Spleen (tissue), 11 donors: ENCODE results near the gene SPIRE1. TPM values are rescaled to one million over a fixed set of nuclear protein-coding genes. Genes with fewer than 3 reads are reported as not detected.
"Not testable (repeated sequence)": the region's sequence is repeated elsewhere in the genome, so short reads cannot be mapped to it uniquely, and the experiment has no call there.

ENCODE experiments used
- DNase-seq: peaks from one replicate; pipeline ENCODE4 v3.0.0-alpha.2; 2020
- H3K27ac ChIP-seq, 8 donors: fragments of 200-600 bp; sonication (generic) in 7 of 8; 1 replicate in 4 of 8; 2 replicates in 4 of 8; pipeline versions ENCODE4 v1.5.0 to v1.8.0; 2016 to 2021; ENCODE audit warnings: inconsistent platforms in 4 of 8, mild to moderate bottlenecking in 4 of 8, moderate library complexity in 1 of 8
- H3K27me3 ChIP-seq, 7 donors: fragments of 200-600 bp; sonication (generic) in 6 of 7; replicated peaks in 1 of 7; 1 replicate in 4 of 7; 2 replicates in 3 of 7; pipeline versions ENCODE4 v1.5.0 to v1.8.0; 2016 to 2021; ENCODE audit warnings: inconsistent platforms in 3 of 7, mild to moderate bottlenecking in 1 of 7
- H3K36me3 ChIP-seq, 6 donors: fragments of 200-600 bp; sonication (generic) in 5 of 6; 1 replicate in 4 of 6; 2 replicates in 2 of 6; pipeline versions ENCODE4 v1.5.0 to v1.8.0; 2016 to 2021; ENCODE audit warnings: inconsistent platforms in 2 of 6
- H3K4me1 ChIP-seq, 6 donors: fragments of 200-600 bp; sonication (generic) in 5 of 6; 1 replicate in 3 of 6; 2 replicates in 3 of 6; pipeline versions ENCODE4 v1.5.0 to v1.8.0; 2016 to 2021; ENCODE audit warnings: inconsistent platforms in 3 of 6
- H3K4me3 ChIP-seq, 8 donors: fragments of 200-600 bp; sonication (generic) in 7 of 8; 1 replicate in 4 of 8; 2 replicates in 4 of 8; pipeline versions ENCODE4 v1.5.0 to v1.8.0; 2016 to 2021; ENCODE audit warnings: inconsistent platforms in 4 of 8, mild to moderate bottlenecking in 4 of 8, moderate library complexity in 2 of 8
- H3K9me3 ChIP-seq, 8 donors: fragments of 200-600 bp; sonication (generic) in 7 of 8; 1 replicate in 4 of 8; 2 replicates in 4 of 8; pipeline versions ENCODE4 v1.5.0 to v1.8.0; 2016 to 2021; ENCODE audit warnings: inconsistent platforms in 4 of 8
- POLR2A ChIP-seq, 3 donors: fragments of 450-650 bp; IDR thresholded peaks; one replicate each; pipeline ENCODE4 v1.5.1; 2017; ENCODE audit warnings: antibody characterized with exemption in 3 of 3, mild to moderate bottlenecking in 1 of 3
- POLR2AphosphoS5 ChIP-seq, 3 donors: sonication (generic); formaldehyde crosslinking; IDR thresholded peaks; one replicate each; pipeline ENCODE4 v1.5.1; 2017; ENCODE audit warnings: antibody characterized with exemption in 3 of 3
- WGBS, 5 donors: extraction: QIAGEN DNeasy Blood & Tissue Kit in 3 of 5; methylation state at CpG; one replicate each; pipeline versions ENCODE4 v1.1.5 to v1.1.7; 2013 to 2018; 5-methylcytosine and 5-hydroxymethylcytosine counted together
- intact Hi-C: fragments of 100-400 bp; cut with DNase I; formaldehyde crosslinking; loops from one replicate; pipeline ENCODE4 v1.15.0; 2023; ENCODE audit warnings: low total_unique reads
- polyA plus RNA-seq, 3 donors: library from polyadenylated mRNA; stranded (reverse); fragments of 200-250 nt; gene quantifications; one replicate each; pipeline ENCODE4 v1.2.1, GENCODE V29; 2013
- total RNA-seq, 7 donors: library from RNA; depleted of rRNA in 3 of 7; stranded (reverse); fragments of >200 nt in 3 of 7; fragmentation: NEBNext Ultra II Directional in 4 of 7; extraction: Animal tissue kit (Norgen Biotek cat#: 25700) in 4 of 7; gene quantifications; one replicate each; pipeline versions ENCODE4 v1.1.0 to v1.2.1, GENCODE V29; 2016 to 2021
- TF ChIP-seq, protein P1 (sequence below), 11 experiments: fragments of 200-600 bp in 7 of 11; fragments of 450-650 bp in 4 of 11; sonication (generic) in 4 of 11; IDR thresholded peaks in 8 of 11; conservative IDR thresholded peaks in 3 of 11; 1 replicate in 7 of 11; 2 replicates in 4 of 11; pipeline versions ENCODE4 v1.4.0 to v1.8.0; 2016 to 2021; ENCODE audit warnings: antibody characterized with exemption in 11 of 11, inconsistent platforms in 4 of 11, mild to moderate bottlenecking in 1 of 11
- donor health status: healthy with polysubstance abuse.
- donor health status: DM: no; HTN: no; CAD: no; lungs with moderate emphysema.
- donor health status: DM: no; HTN: no; CAD: no.
- donor health status: Bipolar disorder and iron deficiency.
- donor health status: healthy.
- donor health status: DM: no; HTN: no; CAD: no.
- donor health status: DM: yes; HTN: yes; CAD: no.

SPIRE1 gene
- total and polyA plus RNA-seq, 10 donors: 1.4 to 19.4 (median 11.1) TPM

DNA sequence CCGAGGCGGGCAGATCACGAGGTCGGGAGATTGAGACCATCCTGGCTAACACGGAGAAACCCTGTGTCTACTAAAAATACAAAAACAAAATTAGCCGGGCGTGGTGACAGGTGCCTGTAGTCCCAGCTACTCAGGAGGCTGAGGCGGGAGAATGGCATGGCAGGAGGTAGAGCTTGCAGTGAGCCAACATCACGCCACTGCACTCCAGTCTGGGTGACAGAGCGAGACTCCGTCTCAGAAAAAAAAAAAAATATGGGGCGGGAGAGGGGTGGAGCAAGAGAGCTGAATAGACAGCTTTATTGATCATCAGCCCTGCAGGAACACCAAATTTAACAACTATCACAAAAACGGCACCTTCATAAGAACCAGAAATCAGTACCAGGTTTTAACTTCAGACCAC, 106.4 kb downstream of the SPIRE1 start:
- DNase-seq, H3K36me3 ChIP-seq, H3K4me3 ChIP-seq, intact Hi-C loops, H3K27ac ChIP-seq, H3K27me3 ChIP-seq, H3K4me1 ChIP-seq: not testable (repeated sequence)
- peaks cover 0 to 19% (median 10%) of the 10 kb centered on the region in 8 donors for H3K9me3 ChIP-seq
- WGBS, 5 donors: 91 to 97% (median 92%) methylated on average over 13 of the region's 13 CpGs

GRCh38 chr18:12543697-12544096, 114.2 kb downstream of the SPIRE1 start:
- intact Hi-C loops: no loop called here
- H3K27me3 ChIP-seq: no peaks in the 10 kb centered on the region
- no peak for DNase-seq
- peaks cover 7 to 40% (median 35%) of the 10 kb centered on the region in 8 donors for H3K9me3 ChIP-seq
- H3K36me3 ChIP-seq: peaks cover 0 to 4% (median 0%) of the 10 kb centered on the region in 6 donors
- TF ChIP-seq POLR2A (IDR thresholded peaks at IDR 0.05) (no peak), POLR2AphosphoS5 (IDR thresholded peaks at IDR 0.05) (no peak)
- TF ChIP-seq, protein P1, sequence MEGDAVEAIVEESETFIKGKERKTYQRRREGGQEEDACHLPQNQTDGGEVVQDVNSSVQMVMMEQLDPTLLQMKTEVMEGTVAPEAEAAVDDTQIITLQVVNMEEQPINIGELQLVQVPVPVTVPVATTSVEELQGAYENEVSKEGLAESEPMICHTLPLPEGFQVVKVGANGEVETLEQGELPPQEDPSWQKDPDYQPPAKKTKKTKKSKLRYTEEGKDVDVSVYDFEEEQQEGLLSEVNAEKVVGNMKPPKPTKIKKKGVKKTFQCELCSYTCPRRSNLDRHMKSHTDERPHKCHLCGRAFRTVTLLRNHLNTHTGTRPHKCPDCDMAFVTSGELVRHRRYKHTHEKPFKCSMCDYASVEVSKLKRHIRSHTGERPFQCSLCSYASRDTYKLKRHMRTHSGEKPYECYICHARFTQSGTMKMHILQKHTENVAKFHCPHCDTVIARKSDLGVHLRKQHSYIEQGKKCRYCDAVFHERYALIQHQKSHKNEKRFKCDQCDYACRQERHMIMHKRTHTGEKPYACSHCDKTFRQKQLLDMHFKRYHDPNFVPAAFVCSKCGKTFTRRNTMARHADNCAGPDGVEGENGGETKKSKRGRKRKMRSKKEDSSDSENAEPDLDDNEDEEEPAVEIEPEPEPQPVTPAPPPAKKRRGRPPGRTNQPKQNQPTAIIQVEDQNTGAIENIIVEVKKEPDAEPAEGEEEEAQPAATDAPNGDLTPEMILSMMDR (IDR thresholded peaks at IDR 0.05 in 8 of 11, conservative IDR thresholded peaks at IDR 0.05 in 3 of 11): no peak
- 46 to 65% (median 55%) methylated on average over 3 of the region's 3 CpGs for WGBS, 5 donors
- H3K4me3 ChIP-seq: no peak overlapping the region
- no peak overlapping the region for H3K27ac ChIP-seq
- no peaks in the 10 kb centered on the region for H3K4me1 ChIP-seq

GRCh38 chr18:12540751-12541150, 117.2 kb downstream of the SPIRE1 start:
- 95 to 100% (median 98%) methylated on average over 2 of the region's 2 CpGs for WGBS, 5 donors
- H3K27ac ChIP-seq: no peak overlapping the region
- intact Hi-C loops: no loop called here
- H3K27me3 ChIP-seq: no peaks in the 10 kb centered on the region
- no peaks in the 10 kb centered on the region for H3K4me1 ChIP-seq
- no peak for TF ChIP-seq POLR2AphosphoS5 (IDR thresholded peaks at IDR 0.05)
- H3K36me3 ChIP-seq: peaks cover 0 to 4% (median 0%) of the 10 kb centered on the region in 6 donors
- no peak overlapping the region for H3K4me3 ChIP-seq
- no peak for DNase-seq
- peaks cover 7 to 40% (median 35%) of the 10 kb centered on the region in 8 donors for H3K9me3 ChIP-seq

DNA sequence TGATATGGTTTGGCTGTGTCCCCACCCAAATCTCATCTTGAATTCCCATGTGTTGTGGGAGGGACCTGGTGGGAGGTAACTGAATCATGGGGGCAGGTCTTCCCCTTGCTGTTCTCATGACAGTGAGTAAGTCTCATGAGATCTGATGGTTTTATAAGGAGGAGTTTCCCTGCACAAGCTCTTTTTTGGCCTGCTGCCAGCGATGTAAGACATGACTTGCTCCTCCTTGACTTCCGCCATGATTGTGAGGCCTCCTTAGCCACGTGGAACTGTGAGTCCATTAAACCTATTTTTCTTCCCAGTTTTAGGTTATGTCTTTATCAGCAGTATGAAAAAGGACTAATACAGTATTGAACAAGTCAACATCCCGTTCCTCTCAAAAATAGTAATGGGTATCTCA, 118.7 kb downstream of the SPIRE1 start:
- intact Hi-C loops, H3K27ac ChIP-seq, H3K27me3 ChIP-seq, H3K4me3 ChIP-seq, H3K36me3 ChIP-seq, H3K4me1 ChIP-seq, DNase-seq: not testable (repeated sequence)
- WGBS, 5 donors: 82 to 91% (median 89%) methylated on average over 4 of the region's 4 CpGs
- peaks cover 7 to 40% (median 35%) of the 10 kb centered on the region in 8 donors for H3K9me3 ChIP-seq

DNA sequence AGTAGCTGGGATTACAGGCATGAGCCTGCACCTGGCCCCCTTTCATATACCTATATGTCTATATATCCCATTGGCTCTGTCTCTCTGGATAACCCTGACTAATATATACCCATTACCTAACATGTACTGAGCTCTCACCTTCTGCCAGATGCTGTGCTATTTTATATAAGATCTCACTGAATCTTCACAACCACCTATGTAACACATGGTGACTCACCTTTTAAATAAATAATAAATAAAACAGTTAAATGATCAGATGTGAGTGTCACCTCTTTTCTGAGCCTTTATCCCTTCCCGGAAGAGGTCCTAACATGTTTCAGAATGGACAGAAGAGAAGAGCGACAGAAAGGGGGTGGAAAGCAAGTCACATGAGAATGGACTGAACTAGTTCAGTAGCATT, 123.1 kb downstream of the SPIRE1 start:
- no peaks in the 10 kb centered on the region for H3K27me3 ChIP-seq
- no peak overlapping the region for H3K27ac ChIP-seq
- TF ChIP-seq POLR2AphosphoS5 (IDR thresholded peaks at IDR 0.05) (no peak), POLR2A (IDR thresholded peaks at IDR 0.05) (no peak)
- TF ChIP-seq, protein P1 (IDR thresholded peaks at IDR 0.05 in 8 of 11, conservative IDR thresholded peaks at IDR 0.05 in 3 of 11): no peak
- H3K36me3 ChIP-seq: no peaks in the 10 kb centered on the region
- no peak overlapping the region for H3K4me3 ChIP-seq
- peaks cover 0 to 6% (median 0%) of the 10 kb centered on the region in 8 donors for H3K9me3 ChIP-seq
- H3K4me1 ChIP-seq: no peaks in the 10 kb centered on the region
- 94 to 98% (median 96%) methylated on average over 2 of the region's 2 CpGs for WGBS, 5 donors
- DNase-seq: no peak
- intact Hi-C loops: no loop called here

GRCh38 chr18:12532661-12533060, 125.2 kb downstream of the SPIRE1 start:
- no peak overlapping the region for H3K4me3 ChIP-seq
- H3K9me3 ChIP-seq: no peaks in the 10 kb centered on the region
- no peaks in the 10 kb centered on the region for H3K27me3 ChIP-seq
- WGBS, 5 donors: 87 to 98% (median 93%) methylated on average over 3 of the region's 3 CpGs
- H3K4me1 ChIP-seq: no peaks in the 10 kb centered on the region
- no peak overlapping the region for H3K27ac ChIP-seq
- H3K36me3 ChIP-seq: no peaks in the 10 kb centered on the region
- no peak for DNase-seq
- intact Hi-C loops: no loop called here
- TF ChIP-seq POLR2AphosphoS5 (IDR thresholded peaks at IDR 0.05) (no peak), POLR2A (IDR thresholded peaks at IDR 0.05) (no peak)
- TF ChIP-seq, protein P1 (IDR thresholded peaks at IDR 0.05 in 8 of 11, conservative IDR thresholded peaks at IDR 0.05 in 3 of 11): no peak
